ENCODE data around the gene KCNMA1. TPM values are rescaled to one million over a fixed set of nuclear protein-coding genes. Genes with fewer than 3 reads are reported as not detected.

KCNMA1 gene
- total RNA-seq, 3 donors from 2014 or later (not counting 1 experiment from before 2014, with no cell fraction given): 0.40 to 1.8 (median 0.63) TPM

DNA sequence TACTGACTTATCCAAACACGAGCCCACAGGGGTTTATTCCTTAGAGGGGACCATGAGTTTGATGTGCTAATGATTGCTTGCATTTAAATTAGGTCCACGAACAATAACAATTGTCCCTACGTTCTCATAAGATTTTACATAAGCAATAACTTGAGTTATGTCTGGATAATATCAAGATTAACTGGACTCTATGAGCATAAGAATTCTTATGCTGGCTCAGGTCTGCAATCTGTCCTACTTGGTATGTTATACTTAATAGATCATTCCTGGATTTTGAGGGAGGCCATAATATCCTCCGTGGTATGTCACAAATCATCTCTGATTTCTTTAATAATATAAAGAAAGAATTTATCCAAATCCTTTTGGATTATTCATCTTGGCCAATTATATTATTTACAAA is 552.3 kb downstream of the KCNMA1 start:
- TF ChIP-seq, protein P1, sequence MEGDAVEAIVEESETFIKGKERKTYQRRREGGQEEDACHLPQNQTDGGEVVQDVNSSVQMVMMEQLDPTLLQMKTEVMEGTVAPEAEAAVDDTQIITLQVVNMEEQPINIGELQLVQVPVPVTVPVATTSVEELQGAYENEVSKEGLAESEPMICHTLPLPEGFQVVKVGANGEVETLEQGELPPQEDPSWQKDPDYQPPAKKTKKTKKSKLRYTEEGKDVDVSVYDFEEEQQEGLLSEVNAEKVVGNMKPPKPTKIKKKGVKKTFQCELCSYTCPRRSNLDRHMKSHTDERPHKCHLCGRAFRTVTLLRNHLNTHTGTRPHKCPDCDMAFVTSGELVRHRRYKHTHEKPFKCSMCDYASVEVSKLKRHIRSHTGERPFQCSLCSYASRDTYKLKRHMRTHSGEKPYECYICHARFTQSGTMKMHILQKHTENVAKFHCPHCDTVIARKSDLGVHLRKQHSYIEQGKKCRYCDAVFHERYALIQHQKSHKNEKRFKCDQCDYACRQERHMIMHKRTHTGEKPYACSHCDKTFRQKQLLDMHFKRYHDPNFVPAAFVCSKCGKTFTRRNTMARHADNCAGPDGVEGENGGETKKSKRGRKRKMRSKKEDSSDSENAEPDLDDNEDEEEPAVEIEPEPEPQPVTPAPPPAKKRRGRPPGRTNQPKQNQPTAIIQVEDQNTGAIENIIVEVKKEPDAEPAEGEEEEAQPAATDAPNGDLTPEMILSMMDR (IDR thresholded peaks at IDR 0.05): no peak
- Histone ChIP-seq H3K4me3 (ENCODE audit: low read length) (no peak overlapping the region), H3K27me3 (ENCODE audit: control insufficient read depth, insufficient read depth, low read length) (no peaks in the 10 kb centered on the region), H3K36me3 (ENCODE audit: control insufficient read depth, insufficient read depth, low read length) (no peaks in the 10 kb centered on the region), H3K9me3 (ENCODE audit: control insufficient read depth, insufficient read depth, low read length) (no peaks in the 10 kb centered on the region), H3K4me1 (ENCODE audit: control insufficient read depth, insufficient read depth, low read length) (no peaks in the 10 kb centered on the region), H3K27ac (ENCODE audit: low read length) (no peak overlapping the region)
- Mint-ChIP-seq H3K4me1 (no peaks in the 10 kb centered on the region), H3K27ac (no peak overlapping the region), H3K36me3 (no peaks in the 10 kb centered on the region), H3K9me3 (no peaks in the 10 kb centered on the region), H3K4me3 (no peak overlapping the region), H3K27me3 (ENCODE audit: low read depth in 2 of 2) (no peaks in the 10 kb centered on the region)
- ATAC-seq: no peak
- no peak for DNase-seq
- intact Hi-C loops (cut with micrococcal nuclease): no loop called here
- 40% methylated on average over 1 of the region's 4 CpGs for WGBS (ENCODE audit: insufficient coverage)

- Mint-ChIP-seq H3K9me3 (no peaks in the 10 kb centered on the region), H3K36me3 (no peaks in the 10 kb centered on the region), H3K27me3 (ENCODE audit: low read depth in 2 of 2) (no peaks in the 10 kb centered on the region), H3K27ac (no peak overlapping the region), H3K4me3 (no peak overlapping the region), H3K4me1 (no peaks in the 10 kb centered on the region)
- H3K9me3 ChIP-seq (ENCODE audit: control insufficient read depth, insufficient read depth, low read length): no peaks in the 10 kb centered on the region
- ATAC-seq (no peak), DNase-seq (no peak)
- TF ChIP-seq, protein P1 (IDR thresholded peaks at IDR 0.05): no peak
- H3K4me1 ChIP-seq (ENCODE audit: control insufficient read depth, insufficient read depth, low read length): no peaks in the 10 kb centered on the region
- intact Hi-C loops (cut with micrococcal nuclease): no loop called here
- no peaks in the 10 kb centered on the region for H3K27me3 ChIP-seq (ENCODE audit: control insufficient read depth, insufficient read depth, low read length)
- no peak overlapping the region for H3K27ac ChIP-seq (ENCODE audit: low read length)
- no peak overlapping the region for H3K4me3 ChIP-seq (ENCODE audit: low read length)
- WGBS (ENCODE audit: insufficient coverage): 90% methylated on average over 12 of the region's 12 CpGs
- H3K36me3 ChIP-seq (ENCODE audit: control insufficient read depth, insufficient read depth, low read length): no peaks in the 10 kb centered on the region
Measured at GRCh38 chr10:77084431-77085144, 553.0 kb downstream of the KCNMA1 start.

DNA sequence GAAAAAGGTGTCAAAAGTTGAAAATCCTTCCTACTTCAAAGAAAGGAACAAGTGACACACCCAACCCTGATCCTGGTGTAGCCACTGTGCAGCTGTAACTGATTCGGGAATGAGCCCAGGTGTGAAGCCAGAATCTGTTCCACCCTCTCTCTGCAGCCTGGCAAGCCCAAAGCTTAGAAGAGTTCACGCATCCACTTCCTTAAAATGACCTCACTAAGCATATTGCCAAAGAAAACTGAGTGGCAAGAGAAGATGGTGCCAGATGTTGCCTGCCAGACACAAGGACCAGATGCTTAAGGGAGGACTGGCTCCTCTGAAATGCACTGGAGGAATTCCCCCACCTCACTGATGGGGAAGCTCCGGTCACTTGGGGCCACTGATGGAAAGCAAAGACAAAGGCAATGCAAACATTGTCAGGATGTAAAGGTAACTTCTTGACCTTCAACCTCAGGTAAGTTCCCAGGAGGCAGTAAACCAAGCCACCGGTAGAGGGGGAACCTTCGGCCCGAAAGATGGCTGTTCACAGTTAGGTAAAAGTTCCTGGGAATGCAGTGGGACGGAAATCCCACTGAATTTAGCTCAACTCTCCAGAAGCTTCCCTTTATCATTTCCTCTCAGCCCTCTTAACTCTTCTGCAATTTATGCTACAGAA is 554.9 kb downstream of the KCNMA1 start:
- Mint-ChIP-seq H3K27ac (no peak overlapping the region), H3K36me3 (no peaks in the 10 kb centered on the region), H3K4me3 (no peak overlapping the region), H3K9me3 (no peaks in the 10 kb centered on the region), H3K4me1 (no peaks in the 10 kb centered on the region), H3K27me3 (ENCODE audit: low read depth in 2 of 2) (peaks cover 0 to under 1% of the 10 kb centered on the region in 2 donors)
- WGBS (ENCODE audit: insufficient coverage): 73% methylated on average over 7 of the region's 7 CpGs
- intact Hi-C loops (cut with micrococcal nuclease): no loop called here
- Histone ChIP-seq H3K36me3 (ENCODE audit: control insufficient read depth, insufficient read depth, low read length) (no peaks in the 10 kb centered on the region), H3K27ac (ENCODE audit: low read length) (no peak overlapping the region), H3K4me3 (ENCODE audit: low read length) (no peak overlapping the region), H3K9me3 (ENCODE audit: control insufficient read depth, insufficient read depth, low read length) (no peaks in the 10 kb centered on the region), H3K27me3 (ENCODE audit: control insufficient read depth, insufficient read depth, low read length) (no peaks in the 10 kb centered on the region), H3K4me1 (ENCODE audit: control insufficient read depth, insufficient read depth, low read length) (no peaks in the 10 kb centered on the region)
- no peak for DNase-seq
- TF ChIP-seq, protein P1 (IDR thresholded peaks at IDR 0.05): no peak
- ATAC-seq: no peak
